ENCODE data around the gene MT1G.
A peak's percentile ranks its signal among the peaks of the same experiment; 100 is the strongest.

MT1G gene

GRCh38 chr16:56662357-56663354, 5.2 kb downstream of the MT1G start:
- no peak for DNase-seq

DNA sequence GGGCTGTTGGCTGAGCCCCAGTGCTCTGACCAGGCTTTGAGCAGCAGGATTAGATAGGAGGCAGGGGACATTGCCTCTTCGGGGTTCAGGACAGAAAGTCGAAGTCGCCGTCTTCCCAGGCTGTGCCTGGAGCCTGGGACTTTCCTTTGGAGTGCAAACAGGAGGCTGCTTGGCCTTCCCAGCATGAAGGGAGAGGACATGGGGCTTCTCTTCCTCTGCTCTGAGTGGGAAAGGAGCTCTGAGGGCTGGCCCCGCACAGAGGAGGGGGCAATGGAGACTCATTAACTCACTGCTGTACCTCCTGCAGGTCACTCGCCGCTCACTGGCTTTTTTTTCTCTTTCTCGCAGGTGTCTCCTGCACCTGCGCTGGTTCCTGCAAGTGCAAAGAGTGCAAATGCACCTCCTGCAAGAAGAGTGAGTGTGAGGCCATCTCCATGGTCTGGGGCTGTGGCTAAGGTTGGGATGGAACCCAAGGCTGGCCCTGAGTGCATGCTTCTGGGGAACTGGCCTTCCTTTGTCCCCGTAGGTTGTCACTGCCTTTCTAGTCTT, 9.5 kb downstream of the MT1G start:
- DNase-seq = no peak

DNA sequence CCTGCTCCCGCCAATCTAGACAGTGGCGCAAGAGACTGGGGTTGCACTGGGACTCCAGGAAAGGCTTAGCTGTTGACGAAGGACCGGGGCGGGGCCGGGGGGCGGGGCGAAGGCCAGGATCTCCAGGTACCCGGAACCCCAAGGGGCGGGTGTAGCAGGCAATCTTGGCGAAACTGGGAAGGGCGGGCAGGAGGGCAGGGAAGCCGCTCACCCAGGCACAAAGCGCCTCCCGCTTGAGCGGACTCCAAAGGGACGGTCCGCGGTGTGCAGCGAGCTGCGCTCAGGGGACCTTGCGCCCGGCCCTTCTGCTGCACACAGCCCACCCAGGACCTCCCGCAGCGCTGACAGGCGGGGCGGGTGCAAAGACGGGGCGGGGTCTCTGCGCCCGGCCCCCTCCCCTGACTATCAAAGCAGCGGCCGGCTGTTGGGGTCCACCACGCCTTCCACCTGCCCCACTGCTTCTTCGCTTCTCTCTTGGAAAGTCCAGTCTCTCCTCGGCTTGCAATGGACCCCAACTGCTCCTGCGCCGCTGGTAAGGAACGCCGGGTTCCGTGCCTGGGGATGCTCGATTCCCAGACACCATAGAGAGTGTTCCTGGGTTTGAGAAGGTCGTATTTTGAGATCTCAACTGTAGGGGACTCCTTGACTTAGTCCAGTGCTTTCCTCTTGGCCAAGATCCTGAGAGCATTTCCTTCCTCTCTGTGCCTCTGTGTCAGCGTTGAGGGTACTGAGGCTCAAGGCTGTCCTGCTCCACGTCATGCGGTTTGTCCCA, 10.1 kb downstream of the MT1G start, which contains the start of gene MT1F:
TSS of gene MT1F (plus strand) at position 405 of the 772 bp plus-strand sequence. CDS start at position 505, 100 bp downstream.
- peak; percentile 52 for DNase-seq

DNA sequence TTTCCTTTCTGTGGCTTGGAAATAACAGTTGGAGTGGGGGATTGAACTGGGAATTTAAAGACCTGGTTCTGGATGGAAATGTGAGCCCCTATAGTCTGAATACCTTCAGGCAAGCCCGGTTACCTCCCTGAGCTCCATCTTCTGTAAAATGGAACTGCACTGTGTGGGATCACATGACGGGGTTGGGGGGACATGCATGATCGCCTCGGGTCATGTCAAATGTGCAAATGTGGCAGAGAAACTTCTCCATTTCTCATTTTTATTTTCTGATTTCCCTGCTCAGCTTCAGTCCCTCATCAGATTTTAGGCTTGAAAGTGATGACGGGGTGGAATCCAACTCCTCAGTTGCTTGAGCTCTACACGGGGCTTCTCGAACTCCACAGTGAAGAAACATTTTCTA, 14.6 kb downstream of the MT1G start:
- no peak for DNase-seq

DNA sequence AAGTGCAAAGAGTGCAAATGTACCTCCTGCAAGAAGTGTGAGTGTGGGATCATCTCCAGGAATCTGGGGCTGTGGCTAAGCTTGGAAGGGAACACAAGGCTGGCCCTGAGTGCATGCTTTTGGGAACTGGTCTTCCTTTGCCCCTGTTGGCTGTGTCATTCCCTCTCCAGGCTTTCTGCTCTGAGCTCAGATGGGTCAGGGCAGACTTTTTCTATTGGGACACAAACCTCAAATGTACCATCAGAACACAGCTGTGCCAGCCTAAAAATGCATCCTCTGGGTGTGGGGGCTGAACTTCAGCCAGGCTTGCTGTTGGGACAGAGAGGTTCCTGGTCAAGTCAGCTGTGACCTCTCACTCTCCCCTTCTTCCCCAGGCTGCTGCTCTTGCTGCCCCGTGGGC, 15.3 kb downstream of the MT1G start:
- no peak for DNase-seq

DNA sequence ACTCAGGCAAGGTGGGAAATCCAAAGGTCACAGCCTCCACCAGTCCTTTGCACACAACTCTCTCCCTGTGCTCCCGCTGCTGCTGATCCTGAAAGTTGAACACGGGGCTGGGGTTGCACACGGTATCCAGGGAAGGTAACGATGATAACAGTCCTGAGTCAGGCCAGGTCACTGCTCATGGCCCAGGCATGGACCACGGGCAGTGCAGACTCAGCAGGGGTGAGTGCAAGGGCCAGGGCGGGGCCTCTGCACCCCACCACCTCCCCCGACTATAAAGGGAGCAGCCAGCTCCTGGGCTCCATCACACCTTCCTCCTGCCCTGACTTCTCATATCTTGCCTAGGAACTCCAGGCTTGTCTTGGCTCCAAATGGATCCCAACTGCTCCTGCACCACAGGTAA, 16.3 kb downstream of the MT1G start, which contains the start of gene MT1B:
TSS of gene MT1B (plus strand) at position 301 of the 400 bp plus-strand sequence. CDS start at position 369, 68 bp downstream.
- no peak for DNase-seq

GRCh38 chr16:56649820-56650219, 18.0 kb downstream of the MT1G start:
- DNase-seq = no peak

DNA sequence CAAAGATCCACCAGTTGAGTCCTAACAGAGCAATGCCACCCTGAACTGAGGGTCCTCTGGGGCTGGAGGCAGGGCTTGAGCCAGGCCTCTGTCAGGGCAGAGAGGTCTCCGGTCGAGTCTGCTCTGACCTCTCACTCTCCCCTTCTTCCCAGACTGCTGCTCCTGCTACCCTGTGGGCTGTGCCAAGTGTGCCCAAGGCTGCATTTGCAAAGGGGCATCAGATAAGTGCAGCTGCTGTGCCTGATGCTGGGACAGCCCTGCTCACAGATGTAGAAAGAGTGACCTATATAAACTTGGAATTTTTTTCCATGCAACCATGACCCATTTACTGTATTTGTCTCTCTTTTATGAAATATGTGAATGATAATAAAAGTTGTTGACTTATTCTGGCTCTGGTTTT, 18.6 kb downstream of the MT1G start:
- DNase-seq = no peak

DNA sequence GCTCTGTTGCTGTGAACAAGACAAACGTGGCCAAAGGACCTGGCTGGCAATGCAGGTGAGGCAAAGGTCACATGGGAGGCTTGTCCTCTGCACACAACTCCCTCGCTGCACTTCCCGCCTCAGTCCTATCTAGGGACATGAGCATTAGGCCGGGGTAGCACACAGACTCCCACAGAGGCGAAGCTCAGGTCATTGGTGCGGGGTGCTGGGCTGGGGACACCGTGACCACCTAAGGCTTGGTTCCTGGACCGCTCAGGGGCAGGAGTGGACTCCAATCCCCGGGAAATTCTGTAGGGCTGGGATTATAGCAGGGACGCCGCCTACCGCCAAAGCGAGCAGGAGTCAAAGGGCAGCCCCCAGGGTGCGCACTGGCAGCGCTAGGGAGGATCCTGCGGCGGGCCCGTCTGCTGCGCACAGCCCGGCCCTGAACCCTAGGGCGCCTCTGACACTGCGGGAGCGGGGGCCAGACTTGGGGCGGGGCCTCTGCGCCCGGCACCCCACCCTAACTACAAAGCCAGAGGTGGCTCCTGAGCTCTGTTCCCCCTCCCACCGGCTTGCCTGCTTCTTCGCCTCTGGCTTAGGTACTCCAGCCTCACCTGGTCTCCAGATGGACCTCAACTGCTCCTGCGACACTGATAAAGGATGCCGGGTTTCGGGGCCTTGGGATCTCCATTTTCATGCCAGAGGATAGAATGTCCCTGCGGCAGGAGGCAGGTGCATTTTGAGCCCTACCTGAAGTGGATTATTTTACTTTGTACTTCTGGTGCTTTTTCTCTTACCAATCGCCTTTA, 20.0 kb downstream of the MT1G start:
- no peak for DNase-seq

DNA sequence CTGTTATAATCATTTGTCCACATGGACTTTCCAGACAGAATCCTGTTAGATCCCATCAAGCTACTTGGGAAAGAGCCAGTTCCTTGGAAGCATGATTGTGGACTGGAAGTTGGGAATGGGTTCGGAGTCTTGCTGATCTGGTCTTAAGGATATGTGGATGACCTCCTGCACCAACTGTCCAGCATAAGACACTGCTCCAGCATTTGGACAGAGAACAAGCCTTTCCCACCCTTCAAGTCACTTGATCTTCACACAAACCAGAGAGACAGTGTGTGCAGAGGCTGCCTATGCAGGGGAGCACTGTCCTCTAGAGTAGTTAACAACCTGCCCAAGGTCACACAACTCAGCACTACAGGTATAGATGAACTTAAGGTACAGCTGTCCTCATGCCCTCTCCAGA, 22.0 kb downstream of the MT1G start:
- no peak for DNase-seq

DNA sequence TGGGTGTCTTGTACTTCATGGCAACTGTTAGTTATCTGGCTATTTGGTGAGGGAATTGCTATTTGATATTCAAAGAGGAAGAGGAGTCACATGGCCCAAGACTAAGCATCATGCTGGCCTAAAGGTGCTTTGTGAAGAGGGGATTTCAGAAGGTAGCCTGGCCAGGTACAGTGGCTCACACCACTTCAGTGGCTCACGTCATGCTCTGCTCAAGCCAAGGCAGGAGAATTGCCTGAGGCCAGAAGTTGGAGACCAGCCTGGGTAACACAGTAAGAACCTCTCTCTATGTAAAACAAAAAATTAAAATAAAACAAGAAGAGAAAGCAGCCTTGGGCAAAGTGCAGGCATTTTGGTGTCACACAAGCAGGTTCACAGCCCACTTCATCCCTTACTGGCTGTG, 22.6 kb downstream of the MT1G start:
- no peak for DNase-seq

GRCh38 chr16:56643833-56644232, 24.0 kb downstream of the MT1G start:
- DNase-seq = no peak

DNA sequence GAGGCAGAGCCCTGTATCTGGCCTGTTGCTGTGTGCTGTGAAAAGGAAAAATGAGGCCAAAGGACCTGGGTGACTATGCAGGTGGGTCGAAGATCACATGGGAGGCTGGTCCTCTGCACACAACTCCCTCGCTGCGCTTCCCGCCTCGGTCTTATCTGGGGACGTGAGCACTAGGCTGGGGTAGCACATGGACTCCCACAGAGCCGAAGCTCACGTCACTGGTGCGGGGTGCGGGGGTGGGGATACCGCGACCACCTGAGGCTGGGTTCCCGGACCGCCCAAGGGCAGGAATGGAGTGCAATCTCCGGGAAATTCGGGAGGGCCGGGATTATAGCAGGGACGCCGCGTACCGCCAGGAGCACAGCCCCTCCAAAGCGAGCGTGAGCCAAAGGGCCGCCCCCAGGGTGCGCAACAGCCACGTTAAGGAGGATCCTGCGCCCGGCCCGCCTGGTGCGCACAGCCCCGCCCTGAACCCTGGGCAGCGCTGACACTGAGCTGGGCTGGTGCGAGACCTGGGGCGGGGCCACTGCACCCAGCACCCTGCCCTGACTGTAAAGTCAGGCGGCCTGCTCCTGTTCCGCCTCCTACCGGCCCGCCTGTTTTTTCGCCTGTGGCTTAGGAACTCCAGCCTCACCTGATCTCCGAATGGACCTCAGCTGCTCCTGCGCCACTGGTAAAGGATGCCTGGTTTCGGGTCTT, 24.6 kb downstream of the MT1G start:
- no peak for DNase-seq

- DNase-seq = no peak
Observed at GRCh38 chr16:56641166-56641565, 26.7 kb downstream of the MT1G start.

DNA sequence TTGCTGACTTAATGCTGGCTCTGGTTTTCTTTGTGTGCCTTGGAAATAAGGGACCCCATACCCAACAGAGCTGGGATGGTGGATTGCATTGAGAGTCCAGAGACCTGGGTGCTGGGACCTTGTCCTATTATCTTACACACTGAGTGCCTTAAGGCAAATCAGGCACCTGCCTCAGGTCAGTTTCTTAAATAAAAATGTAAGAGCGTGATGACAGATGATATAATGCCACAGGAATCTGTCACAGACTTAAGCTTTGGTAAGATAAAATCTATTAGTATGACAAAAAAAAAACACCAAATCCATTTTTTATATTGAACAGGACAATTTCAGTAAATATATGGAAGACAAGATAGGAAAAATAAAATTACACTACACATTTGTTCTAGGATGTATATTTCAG, 27.8 kb downstream of the MT1G start:
- no peak for DNase-seq

DNA sequence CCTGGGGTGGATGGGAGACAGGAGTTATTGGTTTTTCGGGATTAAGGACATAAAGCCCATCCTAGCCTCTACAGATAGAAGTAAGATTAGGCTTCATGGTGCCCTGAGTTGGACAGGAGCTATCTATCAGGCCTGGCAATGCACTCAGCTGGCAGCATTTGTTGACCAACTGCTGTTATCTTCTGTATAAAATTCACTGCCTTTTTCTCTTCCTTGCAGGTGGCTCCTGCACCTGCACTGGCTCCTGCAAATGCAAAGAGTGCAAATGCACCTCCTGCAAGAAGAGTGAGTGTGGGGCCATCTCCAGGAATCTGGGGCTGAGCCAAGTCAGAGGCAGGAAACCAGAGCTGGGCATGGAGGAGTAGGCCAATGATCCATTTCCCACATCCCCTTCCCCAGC, 28.8 kb downstream of the MT1G start:
- DNase-seq = no peak

- no peak for DNase-seq
Observed at GRCh38 chr16:56637814-56638750, 29.8 kb downstream of the MT1G start, which contains the start of gene MT1A. Gene MT1A (plus strand): TSS chr16:56638666. CDS start chr16:56638739, 73 bp downstream.

- no peak for DNase-seq
Observed at GRCh38 chr16:56636616-56637413, 31.1 kb downstream of the MT1G start.

DNA sequence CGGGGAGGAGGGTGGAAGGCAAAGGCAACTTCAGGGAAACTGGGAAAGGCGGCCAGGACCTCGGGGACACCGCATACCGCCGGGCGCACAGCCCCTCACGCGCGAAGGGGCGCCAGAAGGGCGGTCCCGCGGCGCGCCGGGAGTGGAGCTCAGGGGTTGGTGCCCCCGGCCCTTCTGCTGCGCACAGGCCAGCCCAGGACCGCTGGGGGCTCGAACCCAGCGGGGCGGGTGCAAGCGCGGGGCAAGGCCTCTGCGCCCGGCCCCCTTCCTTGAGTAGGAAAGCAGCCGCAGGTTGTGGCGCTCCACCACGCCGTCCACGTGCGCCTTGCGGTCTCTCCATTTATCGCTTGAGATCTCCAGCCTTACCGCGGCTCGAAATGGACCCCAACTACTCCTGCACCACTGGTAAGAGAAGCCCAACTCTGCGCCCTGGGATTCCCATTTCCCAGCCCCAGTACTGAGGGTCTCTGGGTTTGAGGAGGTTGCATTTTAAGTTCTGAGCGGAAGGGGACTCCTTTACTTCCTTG, 32.4 kb downstream of the MT1G start:
- no peak for DNase-seq
